MM.1S (cell line): ENCODE results near the gene GYPC.

ENCODE experiments used
- DNase-seq: peaks from one replicate; pipeline ENCODE4 v3.0.0-alpha.2; 2015
- H2AFZ ChIP-seq: fragments of 300-600 bp; sonication (generic); 2 replicates; pipeline ENCODE4 v1.6.0; 2016; ENCODE audit warnings: antibody characterized with exemption, low read length
- H3F3A ChIP-seq: fragments of 300-600 bp; sonication (generic); 2 replicates; pipeline ENCODE4 v1.6.1; 2016; ENCODE audit warnings: mild to moderate bottlenecking, antibody characterized with exemption, low read length, moderate library complexity, mixed read lengths; ENCODE audit not compliant: insufficient read depth
- H3K27ac ChIP-seq: fragments of 300-600 bp; sonication (generic); 2 replicates; pipeline ENCODE4 v1.5.1; 2016; ENCODE audit warnings: mild to moderate bottlenecking, low read length
- H3K27me3 ChIP-seq: fragments of 300-600 bp; sonication (generic); replicated peaks from 2 replicates; pipeline ENCODE4 v1.6.0; 2016; ENCODE audit warnings: low read length; ENCODE audit not compliant: insufficient read depth
- H3K36me3 ChIP-seq: fragments of 300-600 bp; sonication (generic); replicated peaks from 2 replicates; pipeline ENCODE4 v1.6.1; 2016; ENCODE audit warnings: mild to moderate bottlenecking, low read length, mixed read lengths; ENCODE audit not compliant: insufficient read depth
- H3K4me1 ChIP-seq: fragments of 300-600 bp; sonication (generic); 2 replicates; pipeline ENCODE4 v1.6.1; 2016; ENCODE audit warnings: low read length, mixed read lengths
- H3K4me2 ChIP-seq: fragments of 300-600 bp; sonication (generic); 2 replicates; pipeline ENCODE4 v1.6.0; 2016; ENCODE audit warnings: low read depth, low read length
- H3K4me3 ChIP-seq: fragments of 300-600 bp; sonication (generic); 2 replicates; pipeline ENCODE4 v1.5.1; 2016; ENCODE audit warnings: low read length, mixed read lengths
- H3K79me2 ChIP-seq: fragments of 300-600 bp; sonication (generic); 2 replicates; pipeline ENCODE4 v1.6.1; 2016; ENCODE audit warnings: mixed run types, low read length, mixed read lengths
- H3K9ac ChIP-seq: fragments of 300-600 bp; sonication (generic); 2 replicates; pipeline ENCODE4 v1.6.1; 2016; ENCODE audit warnings: low read length, mixed read lengths
- H3K9me2 ChIP-seq: fragments of 300-600 bp; sonication (generic); replicated peaks from 2 replicates; pipeline ENCODE4 v1.6.1; 2016; ENCODE audit warnings: mild to moderate bottlenecking, low read length, mixed read lengths; ENCODE audit not compliant: insufficient read depth
- H3K9me3 ChIP-seq: fragments of 300-600 bp; sonication (generic); replicated peaks from 2 replicates; pipeline ENCODE4 v1.6.1; 2016; ENCODE audit warnings: mild to moderate bottlenecking, low read length, mixed read lengths; ENCODE audit not compliant: insufficient read depth
- H4K20me1 ChIP-seq: fragments of 300-600 bp; sonication (generic); 2 replicates; pipeline ENCODE4 v1.6.1; 2016; ENCODE audit warnings: mild to moderate bottlenecking, low read length, moderate library complexity, mixed read lengths; ENCODE audit not compliant: insufficient read depth
- EZH2 ChIP-seq: fragments of 300-600 bp; sonication (generic); optimal IDR thresholded peaks from 2 replicates; pipeline ENCODE3; 2017; ENCODE audit warnings: low read depth, mild to moderate bottlenecking, antibody characterized with exemption, low read length, mixed read lengths
- EZH2phosphoT487 ChIP-seq: fragments of 300-600 bp; sonication (generic); IDR thresholded peaks from 2 replicates; pipeline ENCODE4 v1.6.1; 2018; ENCODE audit warnings: antibody characterized with exemption, low read length
- TF ChIP-seq, protein P1 (sequence below): fragments of 300-600 bp; sonication (generic); IDR thresholded peaks from 2 replicates; pipeline ENCODE4 v1.5.1; 2016; ENCODE audit warnings: antibody characterized with exemption, low read length, mixed read lengths

GYPC gene

DNA sequence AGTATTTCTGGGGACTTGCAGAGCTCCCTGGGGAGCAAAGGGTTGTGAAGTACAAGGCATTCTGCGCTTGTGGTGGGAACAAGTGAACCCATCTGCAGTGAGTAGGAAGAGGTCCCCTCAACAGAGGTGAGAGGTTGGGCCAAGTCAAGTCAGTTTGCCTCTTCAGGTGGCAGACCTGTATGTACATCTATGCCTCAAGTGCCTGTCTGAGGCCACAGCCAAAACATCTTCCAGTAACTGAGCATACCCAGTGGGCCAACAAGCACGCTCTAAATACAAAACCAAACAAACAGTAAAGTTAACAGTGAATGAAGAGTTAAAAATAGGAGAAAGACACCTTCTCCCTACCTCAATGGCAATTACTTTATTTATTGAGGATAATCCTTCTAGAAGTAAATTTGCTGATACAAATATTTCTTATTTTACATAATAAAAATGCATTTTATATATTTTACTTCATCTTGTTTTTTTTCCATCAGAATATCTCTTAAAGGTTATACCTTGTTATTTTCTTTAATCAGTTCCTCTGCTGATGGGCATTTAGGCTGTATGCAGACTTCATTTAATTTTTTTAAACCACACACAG lies 2.5 kb downstream of the GYPC start:
- Histone ChIP-seq H3K27me3 (no peaks in the 10 kb centered on the region), H3K36me3 (no peaks in the 10 kb centered on the region), H3K79me2 (peaks cover 72% of the 10 kb centered on the region), H3K27ac (peak overlapping the region; percentile 91), H4K20me1 (no peaks in the 10 kb centered on the region), H3K4me2 (peak overlapping the region; percentile 87), H3K9ac (peak overlapping the region; percentile 94), H3K4me3 (peak overlapping the region; percentile 86), H2AFZ (peak overlapping the region; percentile 82), H3F3A (peaks cover 35% of the 10 kb centered on the region), H3K9me3 (no peaks in the 10 kb centered on the region), H3K4me1 (peaks cover 28% of the 10 kb centered on the region), H3K9me2 (no peaks in the 10 kb centered on the region)
- no peak for DNase-seq
- TF ChIP-seq EZH2phosphoT487 (no peak), EZH2 (no peak)
- TF ChIP-seq, protein P1, sequence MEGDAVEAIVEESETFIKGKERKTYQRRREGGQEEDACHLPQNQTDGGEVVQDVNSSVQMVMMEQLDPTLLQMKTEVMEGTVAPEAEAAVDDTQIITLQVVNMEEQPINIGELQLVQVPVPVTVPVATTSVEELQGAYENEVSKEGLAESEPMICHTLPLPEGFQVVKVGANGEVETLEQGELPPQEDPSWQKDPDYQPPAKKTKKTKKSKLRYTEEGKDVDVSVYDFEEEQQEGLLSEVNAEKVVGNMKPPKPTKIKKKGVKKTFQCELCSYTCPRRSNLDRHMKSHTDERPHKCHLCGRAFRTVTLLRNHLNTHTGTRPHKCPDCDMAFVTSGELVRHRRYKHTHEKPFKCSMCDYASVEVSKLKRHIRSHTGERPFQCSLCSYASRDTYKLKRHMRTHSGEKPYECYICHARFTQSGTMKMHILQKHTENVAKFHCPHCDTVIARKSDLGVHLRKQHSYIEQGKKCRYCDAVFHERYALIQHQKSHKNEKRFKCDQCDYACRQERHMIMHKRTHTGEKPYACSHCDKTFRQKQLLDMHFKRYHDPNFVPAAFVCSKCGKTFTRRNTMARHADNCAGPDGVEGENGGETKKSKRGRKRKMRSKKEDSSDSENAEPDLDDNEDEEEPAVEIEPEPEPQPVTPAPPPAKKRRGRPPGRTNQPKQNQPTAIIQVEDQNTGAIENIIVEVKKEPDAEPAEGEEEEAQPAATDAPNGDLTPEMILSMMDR, result no peak

GRCh38 chr2:126658905-126659561 lies 3.1 kb downstream of the GYPC start:
- Histone ChIP-seq H3K9me2 (no peaks in the 10 kb centered on the region), H3K4me1 (peaks cover 35% of the 10 kb centered on the region), H3K4me2 (peak overlapping the region; percentile 87), H3K4me3 (peak overlapping the region; percentile 86; the same call in 1 of the 2 replicates), H3K79me2 (peaks cover 78% of the 10 kb centered on the region), H3K9me3 (no peaks in the 10 kb centered on the region), H4K20me1 (no peaks in the 10 kb centered on the region), H3K27me3 (no peaks in the 10 kb centered on the region), H3K9ac (peak overlapping the region; percentile 94), H3K36me3 (no peaks in the 10 kb centered on the region), H3F3A (peaks cover 41% of the 10 kb centered on the region), H2AFZ (peak overlapping the region; percentile 9; the same call in 1 of the 2 replicates), H3K27ac (peak overlapping the region; percentile 91)
- TF ChIP-seq, protein P1, result no peak
- TF ChIP-seq EZH2 (no peak), EZH2phosphoT487 (no peak)
- DNase-seq, result peak; percentile 78

DNA sequence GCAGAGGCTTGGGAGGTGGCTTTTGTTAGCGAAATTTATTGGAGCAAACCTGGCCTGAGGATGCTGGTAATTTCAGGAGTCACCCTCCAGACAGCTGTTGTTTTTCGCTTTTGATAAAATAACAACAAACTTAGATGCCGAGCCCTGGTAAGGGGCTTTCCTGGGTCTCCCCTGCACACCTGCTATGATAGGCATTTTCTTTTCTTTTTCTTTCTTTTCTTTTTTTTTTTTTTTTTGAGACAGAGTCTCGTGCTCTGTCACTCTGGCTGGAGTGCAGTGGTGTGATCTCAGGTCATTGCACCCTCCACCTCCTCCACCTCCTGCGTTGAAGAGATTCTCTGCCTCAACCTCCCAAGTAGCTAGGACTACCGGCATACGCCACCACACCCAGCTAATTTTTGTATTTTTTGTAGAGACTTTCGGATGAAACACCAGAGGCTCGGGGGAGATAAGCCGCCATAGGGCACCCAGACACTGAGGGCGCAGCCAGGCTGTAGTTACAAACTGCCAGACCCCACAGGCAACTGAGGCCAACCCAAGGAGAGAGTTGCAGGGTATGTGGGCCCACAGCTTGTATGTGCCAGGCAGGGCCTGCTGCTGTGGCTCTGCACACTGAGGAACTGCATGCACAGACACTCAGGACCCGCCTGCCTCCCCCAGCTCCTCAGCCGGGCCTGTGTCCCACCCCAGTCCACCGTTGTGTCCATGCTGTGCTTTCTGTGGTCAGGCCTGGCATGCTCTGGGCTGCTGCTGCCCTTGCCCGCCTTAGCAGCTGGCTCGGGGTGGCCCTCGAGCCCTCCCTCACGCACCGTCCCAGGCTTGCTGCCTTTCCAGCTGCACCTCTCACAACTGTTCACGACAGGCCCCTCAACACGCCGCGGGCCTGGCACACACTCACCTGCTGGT lies 3.9 kb downstream of the GYPC start:
- Histone ChIP-seq H3F3A (peaks cover 47% of the 10 kb centered on the region), H3K79me2 (peaks cover 83% of the 10 kb centered on the region), H3K27ac (peak overlapping the region; percentile 91), H3K9ac (peak overlapping the region; percentile 94), H3K4me1 (peaks cover 41% of the 10 kb centered on the region), H3K27me3 (no peaks in the 10 kb centered on the region), H3K9me2 (no peaks in the 10 kb centered on the region), H2AFZ (peak overlapping the region; percentile 9; the same call in 1 of the 2 replicates), H3K9me3 (no peaks in the 10 kb centered on the region), H3K4me2 (peak overlapping the region; percentile 87), H4K20me1 (no peaks in the 10 kb centered on the region), H3K36me3 (no peaks in the 10 kb centered on the region), H3K4me3 (peak overlapping the region; percentile 86; the same call in 1 of the 2 replicates)
- peak; percentile 12 for DNase-seq
- TF ChIP-seq EZH2, result no peak
- TF ChIP-seq, protein P1, result no peak
- no peak for TF ChIP-seq EZH2phosphoT487
